ENCODE data around the gene VILL.

VILL gene

DNA sequence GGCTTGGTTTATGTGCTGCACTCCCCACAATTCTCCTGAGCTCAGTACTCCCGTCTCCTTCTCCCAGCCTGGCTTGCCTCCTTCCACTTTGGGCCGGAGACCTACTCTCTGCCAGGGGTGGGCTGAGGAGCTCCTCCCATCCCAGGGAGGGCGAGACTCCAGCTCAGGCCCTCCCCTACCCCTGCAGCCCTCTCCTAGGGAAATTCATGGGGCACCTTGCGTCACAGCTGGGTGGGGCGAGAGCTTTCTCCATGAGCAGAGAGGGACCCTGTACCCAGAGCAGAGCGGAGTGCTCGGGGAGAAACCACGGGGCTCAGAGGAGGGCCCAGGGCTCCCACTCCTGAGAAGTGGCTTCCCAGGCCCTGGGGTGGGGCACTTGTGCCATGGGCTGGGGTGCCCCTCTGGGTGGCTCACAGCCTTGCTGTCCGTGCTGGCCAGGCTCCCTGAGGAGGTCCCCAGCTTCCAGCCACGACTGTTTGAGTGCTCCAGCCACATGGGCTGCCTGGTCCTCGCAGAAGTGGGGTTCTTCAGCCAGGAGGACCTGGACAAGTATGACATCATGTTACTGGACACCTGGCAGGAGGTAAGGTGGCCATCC, 13.3 kb downstream of the VILL start:
- no peak overlapping the region for H3K27ac ChIP-seq (ENCODE audit: low read length)
- H3K4me2 ChIP-seq (ENCODE audit: insufficient read depth, low read length) = no peak overlapping the region
- ATAC-seq (ENCODE audit: insufficient read depth, low read depth) (no peak), DNase-seq (no peak)
- no peaks in the 10 kb centered on the region for H3K79me2 ChIP-seq (ENCODE audit: insufficient read depth, low read length)
- H3K9ac ChIP-seq (ENCODE audit: low read depth, low read length) = no peak overlapping the region
- TF ChIP-seq EZH2 (IDR thresholded peaks at IDR 0.05; ENCODE audit: borderline replicate concordance, low read depth, low read length, severe bottlenecking) (no peak), CTCF (IDR thresholded peaks at IDR 0.05; ENCODE audit: borderline replicate concordance, extremely low read depth, low read length, poor library complexity, severe bottlenecking) (no peak)
- H3K27me3 ChIP-seq (ENCODE audit: insufficient read depth, low read length, poor library complexity) = no peaks in the 10 kb centered on the region
- H3K4me1 ChIP-seq (ENCODE audit: insufficient read depth, low read length) = no peaks in the 10 kb centered on the region
- H4K20me1 ChIP-seq (ENCODE audit: insufficient read depth, low read length) = peaks cover 17% of the 10 kb centered on the region
- no peaks in the 10 kb centered on the region for H3K9me3 ChIP-seq (ENCODE audit: insufficient read depth, low read length, severe bottlenecking)
- no peak overlapping the region for H2AFZ ChIP-seq (ENCODE audit: low read depth, low read length)
- H3K36me3 ChIP-seq (ENCODE audit: insufficient read depth, low read length) = peaks cover 92% of the 10 kb centered on the region
- no peak overlapping the region for H3K4me3 ChIP-seq (ENCODE audit: low read depth in 1 of 2, low read length in 2 of 2)

- no peaks in the 10 kb centered on the region for H3K4me1 ChIP-seq (ENCODE audit: insufficient read depth, low read length)
- peaks cover 17% of the 10 kb centered on the region for H4K20me1 ChIP-seq (ENCODE audit: insufficient read depth, low read length)
- H3K4me2 ChIP-seq (ENCODE audit: insufficient read depth, low read length) = no peak overlapping the region
- H3K9me3 ChIP-seq (ENCODE audit: insufficient read depth, low read length, severe bottlenecking) = no peaks in the 10 kb centered on the region
- peak; percentile 58 for DNase-seq
- H3K4me3 ChIP-seq (ENCODE audit: low read depth in 1 of 2, low read length in 2 of 2) = no peak overlapping the region
- no peak overlapping the region for H2AFZ ChIP-seq (ENCODE audit: low read depth, low read length)
- TF ChIP-seq EZH2 (IDR thresholded peaks at IDR 0.05; ENCODE audit: borderline replicate concordance, low read depth, low read length, severe bottlenecking) = no peak
- peak; percentile 78 for TF ChIP-seq CTCF (IDR thresholded peaks at IDR 0.05; ENCODE audit: borderline replicate concordance, extremely low read depth, low read length, poor library complexity, severe bottlenecking)
- H3K36me3 ChIP-seq (ENCODE audit: insufficient read depth, low read length) = peaks cover 88% of the 10 kb centered on the region
- H3K9ac ChIP-seq (ENCODE audit: low read depth, low read length) = no peak overlapping the region
- ATAC-seq (ENCODE audit: insufficient read depth, low read depth) = peak; percentile 73
- H3K79me2 ChIP-seq (ENCODE audit: insufficient read depth, low read length) = no peaks in the 10 kb centered on the region
- no peak overlapping the region for H3K27ac ChIP-seq (ENCODE audit: low read length)
- no peaks in the 10 kb centered on the region for H3K27me3 ChIP-seq (ENCODE audit: insufficient read depth, low read length, poor library complexity)
Observed at GRCh38 chr3:38004415-38005075, 14.0 kb downstream of the VILL start.

DNA sequence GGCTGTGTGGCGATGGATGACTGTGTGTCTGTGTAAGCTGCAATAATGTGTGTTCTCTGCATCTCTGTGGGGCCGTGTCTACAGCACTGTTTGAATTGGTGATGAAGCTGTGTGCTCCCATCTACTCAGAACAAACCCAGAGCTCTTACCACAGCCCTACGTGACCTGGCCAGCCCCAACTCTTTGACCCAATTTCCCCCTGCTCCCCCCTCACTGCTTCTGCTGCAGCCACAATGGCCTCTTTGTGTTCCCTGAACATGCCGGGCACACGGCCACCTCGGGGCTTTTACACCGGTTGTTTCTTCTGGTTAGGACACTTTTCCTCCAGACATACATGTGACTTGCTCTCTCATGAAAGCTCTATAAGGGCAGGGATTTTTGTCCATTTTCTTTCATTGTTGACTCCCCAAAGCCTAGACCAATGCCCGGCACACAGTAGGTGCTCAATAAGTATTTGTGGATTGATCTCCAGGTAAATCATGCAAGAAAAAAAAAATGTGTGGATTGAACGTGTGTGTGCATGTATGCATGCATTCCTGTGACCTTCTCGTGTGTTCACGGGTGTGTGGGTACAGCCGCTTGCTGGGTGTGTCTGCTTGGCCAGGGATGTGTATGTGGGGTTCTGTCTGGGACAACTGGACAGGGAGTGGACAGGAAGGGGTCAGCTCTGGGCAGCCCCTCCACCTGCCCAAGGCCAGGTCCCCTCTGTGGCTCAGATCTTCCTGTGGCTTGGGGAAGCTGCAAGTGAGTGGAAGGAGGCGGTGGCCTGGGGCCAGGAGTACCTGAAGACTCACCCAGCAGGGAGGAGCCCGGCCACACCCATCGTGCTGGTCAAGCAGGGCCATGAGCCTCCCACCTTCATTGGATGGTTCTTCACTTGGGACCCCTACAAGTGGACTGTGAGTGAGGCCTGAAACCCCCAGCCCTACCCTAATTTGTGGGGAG, 14.8 kb downstream of the VILL start:
- H3K4me3 ChIP-seq (ENCODE audit: low read depth in 1 of 2, low read length in 2 of 2) = no peak overlapping the region
- ATAC-seq (ENCODE audit: insufficient read depth, low read depth) (no peak), DNase-seq (no peak)
- no peaks in the 10 kb centered on the region for H3K9me3 ChIP-seq (ENCODE audit: insufficient read depth, low read length, severe bottlenecking)
- peaks cover 82% of the 10 kb centered on the region for H3K36me3 ChIP-seq (ENCODE audit: insufficient read depth, low read length)
- TF ChIP-seq CTCF (IDR thresholded peaks at IDR 0.05; ENCODE audit: borderline replicate concordance, extremely low read depth, low read length, poor library complexity, severe bottlenecking) (no peak), EZH2 (IDR thresholded peaks at IDR 0.05; ENCODE audit: borderline replicate concordance, low read depth, low read length, severe bottlenecking) (no peak)
- H3K4me1 ChIP-seq (ENCODE audit: insufficient read depth, low read length) = no peaks in the 10 kb centered on the region
- H3K27me3 ChIP-seq (ENCODE audit: insufficient read depth, low read length, poor library complexity) = no peaks in the 10 kb centered on the region
- no peak overlapping the region for H3K9ac ChIP-seq (ENCODE audit: low read depth, low read length)
- H3K79me2 ChIP-seq (ENCODE audit: insufficient read depth, low read length) = no peaks in the 10 kb centered on the region
- H4K20me1 ChIP-seq (ENCODE audit: insufficient read depth, low read length) = peaks cover 17% of the 10 kb centered on the region
- H3K27ac ChIP-seq (ENCODE audit: low read length) = no peak overlapping the region
- no peak overlapping the region for H3K4me2 ChIP-seq (ENCODE audit: insufficient read depth, low read length)
- H2AFZ ChIP-seq (ENCODE audit: low read depth, low read length) = no peak overlapping the region
